NCI-H748 (cell line): Measurements from ENCODE around the gene PKIG.

ENCODE experiments used
- DNase-seq: peaks from one replicate; lab custom pipeline; 2025; ENCODE audit not compliant: unreplicated experiment; lab: John Stamatoyannopoulos, UW

The PKIG gene

DNA sequence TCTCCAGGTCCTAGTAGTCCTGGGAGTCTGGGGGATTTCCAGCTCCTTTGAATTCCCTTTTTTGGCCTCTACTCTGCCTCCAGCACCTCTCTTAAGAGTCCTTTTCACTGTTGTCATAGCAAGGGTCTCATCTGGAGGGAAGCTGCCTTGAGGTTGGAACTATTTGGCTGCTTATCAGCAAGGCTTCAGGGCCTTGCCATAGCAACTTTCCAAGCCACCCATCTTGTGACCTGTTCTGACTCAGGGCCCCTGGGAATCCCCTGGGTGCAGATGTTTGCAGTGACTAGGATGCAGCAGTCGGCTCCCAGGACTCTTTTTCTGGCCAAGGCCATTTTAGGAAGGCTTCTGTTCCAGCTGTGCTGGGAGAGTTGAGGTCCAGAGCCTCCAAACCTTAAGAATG is 12.4 kb downstream of the PKIG start:
- no peak for DNase-seq

DNA sequence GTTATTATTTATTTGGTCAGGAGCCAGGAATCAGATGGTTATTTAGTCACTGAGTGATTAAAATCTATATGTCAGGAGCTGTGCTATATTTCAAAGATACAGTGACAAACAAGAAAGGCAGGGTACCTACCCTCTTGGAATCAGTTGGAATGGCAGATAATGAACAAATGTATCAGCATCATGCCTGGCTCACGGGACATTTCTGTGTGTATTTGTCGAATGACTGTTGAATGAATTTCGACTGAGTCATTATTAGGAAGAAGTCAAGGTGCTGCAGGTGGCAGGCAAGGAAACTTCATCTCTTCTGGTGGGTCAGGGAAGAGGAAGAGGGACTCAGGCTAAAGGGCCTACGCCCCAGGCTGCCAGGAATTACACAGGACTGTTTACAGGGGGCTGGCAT is 13.6 kb downstream of the PKIG start:
- DNase-seq: no peak

DNA sequence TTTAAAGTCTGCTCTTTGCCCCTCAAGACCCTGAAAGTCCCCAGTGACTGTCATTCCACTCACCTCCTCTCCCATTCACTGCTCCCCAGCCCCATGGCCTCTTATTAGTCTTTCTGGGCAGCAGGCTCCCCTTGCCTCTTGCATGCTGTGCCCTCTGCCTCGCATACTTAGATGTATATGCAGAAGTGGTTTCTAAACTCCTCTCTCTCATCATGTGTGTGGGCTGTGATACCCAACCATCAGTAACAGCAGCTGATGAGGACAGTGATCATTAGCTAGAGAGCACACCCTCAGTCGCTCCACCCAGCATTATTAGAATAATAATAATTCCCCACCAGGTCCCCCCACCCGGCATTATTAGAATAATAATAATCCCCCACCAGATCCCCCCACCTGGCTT is 14.5 kb downstream of the PKIG start:
- DNase-seq: no peak

DNA sequence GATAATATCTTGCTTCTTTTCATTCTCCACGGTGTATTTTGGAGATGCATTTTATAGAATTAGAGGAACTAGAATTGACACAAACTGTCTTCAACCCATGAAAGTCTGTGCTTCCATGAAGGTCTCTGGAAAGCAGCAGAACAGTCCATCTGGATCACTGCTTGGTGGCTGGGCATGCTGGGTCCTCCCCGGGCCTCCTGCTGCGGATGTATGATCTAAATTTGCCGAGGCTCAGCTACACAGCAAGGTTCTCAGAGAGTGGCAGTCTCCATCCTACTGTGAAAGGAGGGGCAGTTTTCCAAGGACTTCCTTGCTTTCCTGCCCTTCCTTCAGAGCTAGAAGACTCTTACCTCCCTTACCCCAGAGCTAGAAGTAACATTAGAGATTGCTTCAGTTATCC is 15.1 kb downstream of the PKIG start:
- no peak for DNase-seq

DNA sequence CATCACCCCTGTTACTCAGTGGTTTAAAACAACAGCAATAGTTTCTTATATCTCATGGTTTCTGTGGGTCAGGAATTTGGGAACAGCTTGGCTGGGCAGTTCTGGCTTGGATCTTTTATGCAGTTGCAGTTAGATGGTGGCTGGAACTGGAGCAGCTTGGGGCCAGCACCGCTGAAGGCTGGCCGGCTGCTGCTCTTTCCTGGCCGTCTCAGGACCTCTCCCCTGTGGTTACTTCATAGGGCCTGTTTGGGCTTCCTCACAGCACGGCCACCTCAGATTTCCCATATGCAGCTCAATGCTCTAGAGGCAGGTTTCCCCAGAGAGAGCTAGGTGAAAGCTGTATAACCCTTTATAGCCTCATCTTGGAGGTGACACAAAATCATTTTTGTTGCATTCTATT is 15.6 kb downstream of the PKIG start:
- DNase-seq: no peak

DNA sequence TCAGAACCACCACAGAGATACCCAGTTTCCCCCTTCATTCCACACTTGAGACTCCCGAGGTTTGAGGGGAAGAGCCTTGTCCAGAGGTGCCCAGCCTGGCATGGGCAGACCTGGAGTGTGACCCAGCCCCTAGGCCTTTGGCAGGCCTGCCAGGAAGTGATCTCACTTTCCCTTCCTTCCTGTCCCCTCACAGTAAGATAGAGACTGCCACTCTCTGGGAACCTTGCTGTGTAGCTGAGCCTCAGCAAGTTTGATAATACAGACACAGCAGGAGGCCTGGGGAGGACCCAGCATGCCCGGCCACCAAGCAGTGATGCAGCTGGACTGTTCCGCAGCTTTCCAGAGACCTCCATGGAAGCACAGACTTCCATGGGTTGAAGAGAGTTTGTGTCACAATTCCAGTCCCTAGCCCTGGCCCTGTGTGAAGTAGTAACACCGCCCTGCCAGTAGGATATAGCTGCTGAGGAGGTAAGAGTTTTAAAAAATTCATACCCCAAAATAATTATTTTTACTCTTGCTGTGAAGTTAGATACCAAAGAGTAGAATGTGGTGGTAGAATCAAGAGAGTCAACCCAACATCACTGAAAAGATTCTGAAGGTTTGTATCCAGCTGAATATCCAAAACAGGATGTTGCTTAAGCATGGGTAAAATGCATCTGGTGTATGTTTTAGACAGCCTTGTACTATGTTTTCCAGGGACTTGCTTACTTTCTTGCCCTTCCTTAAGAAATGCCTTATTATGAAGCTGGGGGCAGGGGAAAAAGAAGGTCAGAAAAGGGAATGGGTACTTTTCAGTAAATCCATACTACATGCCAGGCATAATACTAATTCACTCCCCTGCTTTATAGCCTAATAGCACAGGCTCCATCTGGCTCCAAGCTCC is 16.3 kb downstream of the PKIG start:
- no peak for DNase-seq

DNA sequence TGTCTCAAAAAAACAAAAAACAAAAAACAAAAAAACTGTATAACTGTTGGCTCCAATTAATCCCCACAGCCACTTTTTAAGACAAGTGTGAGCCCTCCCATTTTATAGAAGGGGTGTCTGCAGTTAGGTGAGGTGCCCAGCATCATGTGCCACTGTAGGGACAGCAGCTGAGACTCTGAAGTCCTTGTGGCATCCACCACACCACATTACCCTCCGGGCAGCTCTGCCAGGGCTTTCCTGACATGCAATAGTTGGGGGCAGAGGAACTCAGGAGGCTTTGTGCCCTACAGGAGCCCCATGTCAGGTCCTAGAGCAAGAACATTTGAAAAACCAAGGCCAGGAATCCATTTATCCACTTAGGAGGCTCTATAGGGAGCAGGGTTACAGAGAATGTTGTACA is 17.3 kb downstream of the PKIG start:
- DNase-seq: no peak

DNA sequence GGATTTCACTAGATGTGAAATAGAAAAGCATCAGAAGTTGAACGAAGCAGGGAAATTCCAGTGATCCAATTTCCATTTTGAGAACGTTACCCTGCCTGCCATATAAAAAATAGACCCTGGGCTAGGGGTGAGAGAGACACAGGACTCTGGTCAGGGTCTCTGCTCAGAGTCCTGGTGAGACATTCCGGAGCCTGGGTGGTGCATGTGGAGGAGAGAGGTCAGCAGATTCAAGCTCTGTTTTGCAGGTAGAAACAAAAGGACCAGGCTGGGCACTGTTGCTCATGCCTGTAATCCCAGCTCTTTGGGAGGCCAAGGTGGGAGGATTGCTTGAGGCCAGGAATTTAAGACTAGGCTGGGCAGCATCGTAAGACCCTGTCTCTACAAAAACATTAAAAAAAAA is 17.9 kb downstream of the PKIG start:
- no peak for DNase-seq

DNA sequence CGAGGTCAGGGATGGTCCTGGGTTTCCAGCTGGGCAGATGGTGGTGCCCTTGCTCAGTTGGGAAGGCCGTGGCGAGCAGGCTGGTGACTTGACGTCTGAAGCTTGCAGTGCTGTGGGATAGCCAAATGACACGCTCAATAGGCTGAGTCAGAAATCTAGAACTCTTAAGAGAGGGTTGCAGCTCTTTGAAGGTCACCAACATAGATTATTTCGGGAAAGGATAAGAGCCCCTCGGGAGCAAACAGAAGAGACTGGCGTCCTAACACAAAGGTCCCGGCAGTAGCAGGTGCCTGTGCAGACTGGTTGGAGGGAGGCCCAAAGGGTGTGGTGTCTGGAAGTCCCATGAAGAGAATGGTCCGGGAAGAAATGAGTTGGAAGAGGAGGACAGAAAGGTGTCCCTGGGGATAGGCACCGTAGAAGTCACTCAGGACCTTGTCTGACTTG is 18.4 kb downstream of the PKIG start:
- no peak for DNase-seq

DNA sequence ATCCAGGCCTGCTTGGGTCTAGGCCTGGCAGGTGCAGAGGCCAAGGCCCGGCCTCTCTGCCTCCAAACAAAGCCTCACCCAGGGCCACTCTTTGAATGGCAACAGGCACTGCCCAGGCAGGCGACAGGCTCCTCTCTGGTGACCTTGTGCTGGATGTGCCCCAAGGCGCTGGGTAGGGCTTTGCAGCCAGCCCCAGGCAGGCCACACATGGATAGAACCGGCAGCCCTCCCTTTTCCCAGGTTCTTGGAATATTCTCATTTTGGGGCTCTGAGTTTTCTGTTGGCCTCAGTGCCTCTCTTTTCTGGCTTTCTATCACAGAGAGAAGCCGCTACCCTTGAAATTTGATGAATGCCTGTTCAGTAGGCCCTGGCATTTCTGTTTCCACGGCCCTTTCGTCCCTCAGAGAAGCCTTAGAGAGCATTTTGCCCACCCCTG is 18.9 kb downstream of the PKIG start:
- DNase-seq: no peak

DNA sequence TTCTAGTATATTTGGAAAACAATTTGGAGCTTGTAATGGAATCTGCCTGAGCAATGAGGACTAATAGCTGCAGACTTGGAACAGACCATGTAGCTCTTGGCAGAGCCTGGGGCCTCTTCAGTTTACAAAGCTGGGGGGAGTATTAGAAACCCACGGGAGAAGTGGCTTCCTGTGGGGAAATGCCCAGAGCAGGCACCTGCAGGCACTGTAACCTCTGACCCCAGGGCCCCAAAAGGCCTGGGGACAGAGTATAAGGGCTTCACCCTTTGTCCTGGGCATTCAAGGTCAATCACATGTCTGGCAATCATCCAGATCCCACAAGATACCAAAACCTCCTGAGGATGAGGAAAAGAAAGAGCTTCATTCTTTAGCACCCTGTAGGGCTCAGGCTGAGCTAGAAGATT is 19.4 kb downstream of the PKIG start:
- no peak for DNase-seq

DNA sequence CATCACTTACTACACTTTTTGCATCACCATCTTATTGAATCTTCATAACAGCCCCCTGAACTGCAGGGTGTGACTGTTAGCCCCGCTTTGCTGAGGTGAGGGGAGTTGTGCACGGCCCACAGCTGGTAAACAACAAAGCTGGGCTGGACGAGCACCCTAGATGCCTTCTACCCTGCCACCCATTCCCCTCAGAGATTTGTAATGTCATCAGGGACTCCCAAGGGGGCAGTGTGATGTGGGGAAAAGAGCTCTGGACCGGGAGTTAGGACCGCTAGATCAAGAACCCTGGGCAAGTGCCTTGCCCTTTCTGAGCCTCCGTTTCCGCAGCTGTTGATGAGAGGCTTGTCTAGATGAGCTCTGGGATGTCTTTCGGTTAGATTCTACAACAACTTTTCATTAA is 20.9 kb downstream of the PKIG start:
- no peak for DNase-seq

DNA sequence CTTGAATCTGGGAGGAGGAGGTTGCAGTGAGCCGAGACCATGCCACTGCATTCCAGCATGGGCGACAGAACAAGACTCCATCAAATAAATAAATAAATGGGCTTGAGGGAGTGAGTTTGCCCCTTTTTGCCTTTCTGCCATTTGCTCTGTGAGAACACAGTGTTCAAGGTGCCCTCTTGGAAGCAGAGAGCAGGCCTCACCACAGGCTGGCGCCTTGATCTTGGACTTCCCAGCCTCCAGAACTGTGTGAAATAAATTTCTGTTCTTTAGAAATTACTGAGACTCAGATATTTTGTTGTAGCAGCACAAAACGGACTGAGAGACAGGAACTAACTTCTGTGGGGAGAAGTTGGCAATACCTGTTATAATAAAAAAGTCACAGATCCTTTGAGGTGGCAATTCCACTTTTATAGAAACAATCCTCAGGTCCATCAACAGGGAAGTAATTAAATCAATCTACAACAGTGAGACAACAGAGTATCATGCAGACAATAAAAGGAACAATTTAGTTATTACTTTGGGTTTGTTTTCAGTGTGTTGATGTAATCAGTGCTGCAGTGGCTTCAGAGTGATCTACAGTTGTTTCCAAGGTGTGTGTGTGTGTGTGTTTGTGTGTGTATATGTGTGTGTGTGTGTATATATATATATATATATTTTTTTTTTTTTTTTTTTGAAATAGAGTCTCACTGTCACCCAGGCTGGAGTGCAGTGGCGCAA is 24.5 kb downstream of the PKIG start:
- DNase-seq: no peak

DNA sequence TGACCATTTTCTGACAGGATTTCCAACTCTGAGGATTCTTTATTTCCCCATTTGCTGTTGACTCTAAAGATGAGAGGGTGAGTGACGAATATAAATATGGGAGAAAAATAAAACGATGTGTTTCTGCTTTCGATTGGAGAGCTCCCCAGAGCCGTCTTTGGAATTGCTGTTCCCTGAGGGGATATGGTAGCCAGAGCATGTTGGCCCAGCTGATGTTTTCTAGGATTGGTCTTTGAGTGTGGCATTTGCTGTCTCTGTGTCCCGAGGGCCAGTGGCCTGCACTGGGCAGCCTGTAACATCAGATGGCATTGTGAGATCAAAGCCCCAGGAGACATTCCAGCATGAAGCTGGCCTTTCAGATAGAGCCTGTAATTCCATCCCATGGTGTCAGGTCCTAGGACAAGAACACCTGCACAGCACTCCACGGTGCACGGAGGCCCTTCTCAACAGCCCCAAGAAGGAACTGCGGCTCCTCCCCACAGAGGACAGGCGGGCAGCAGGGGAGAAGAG is 26.7 kb downstream of the PKIG start:
- no peak for DNase-seq

DNA sequence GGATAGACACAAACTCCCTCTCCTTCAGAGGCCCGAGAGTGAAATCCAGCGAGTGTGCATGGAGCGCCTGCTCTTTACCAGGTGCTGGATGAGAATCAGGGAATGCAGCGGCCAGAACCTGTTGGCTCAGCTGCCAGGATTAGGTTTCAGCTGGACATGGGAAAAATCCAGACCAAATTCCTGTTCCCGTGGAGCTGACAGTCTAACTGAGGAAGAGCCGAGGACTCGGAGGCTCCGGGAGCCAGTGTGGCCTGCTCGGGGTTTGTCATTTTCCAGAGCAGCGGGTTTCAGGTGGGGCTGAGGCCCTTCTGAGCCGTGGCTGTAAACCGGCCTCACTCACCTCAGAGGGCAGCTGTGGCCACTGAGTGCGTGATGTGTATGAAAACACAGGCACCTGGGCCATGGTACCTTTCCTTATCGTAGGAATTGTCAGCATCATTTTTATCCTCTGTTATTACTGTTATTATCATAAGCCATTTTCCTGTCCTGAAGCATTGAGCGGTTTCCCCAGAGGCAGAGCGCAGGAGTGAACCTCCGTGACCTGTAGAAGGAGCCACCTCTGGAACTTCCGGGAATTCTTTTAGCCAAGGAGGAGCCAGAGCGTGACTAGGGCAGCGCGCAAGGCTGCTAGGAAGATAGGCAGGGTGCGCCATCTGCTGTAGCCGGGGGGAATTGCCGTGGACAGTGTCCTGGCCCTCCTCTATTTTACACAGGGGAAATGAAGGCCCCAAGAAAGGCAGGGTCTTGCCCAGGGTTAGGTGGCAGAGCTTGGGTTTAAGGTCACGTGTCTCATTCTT is 27.3 kb downstream of the PKIG start:
- DNase-seq: peak; percentile 76

DNA sequence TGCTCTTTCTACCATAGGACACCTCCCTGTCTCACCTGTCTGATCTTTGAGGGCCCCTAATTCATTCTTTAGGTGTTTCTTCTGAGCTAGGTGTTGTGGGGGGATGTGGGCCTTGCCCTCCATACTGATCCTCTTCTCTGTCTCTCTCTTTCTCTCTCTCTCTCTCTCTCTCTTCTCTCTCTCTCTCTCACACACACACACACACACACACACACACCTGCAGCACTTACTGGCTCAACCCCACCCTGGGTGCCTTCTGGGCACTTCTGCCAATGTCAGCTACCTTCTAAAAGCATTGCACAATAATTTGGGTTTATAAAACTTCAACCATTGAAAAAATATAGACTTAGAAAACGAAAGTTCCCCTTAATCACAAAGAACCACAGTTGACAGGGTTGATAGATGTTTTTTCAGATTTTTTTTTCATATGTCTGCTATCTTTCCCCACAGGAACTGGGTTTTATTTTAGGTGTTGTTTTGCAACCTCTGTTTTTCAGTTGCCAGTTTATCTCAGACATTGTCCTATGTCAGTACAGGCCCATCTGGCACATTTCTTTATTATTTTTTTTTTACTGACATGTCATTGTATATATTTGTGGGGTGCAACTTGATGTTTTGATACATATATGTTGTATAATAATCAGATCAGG is 28.1 kb downstream of the PKIG start:
- no peak for DNase-seq

DNA sequence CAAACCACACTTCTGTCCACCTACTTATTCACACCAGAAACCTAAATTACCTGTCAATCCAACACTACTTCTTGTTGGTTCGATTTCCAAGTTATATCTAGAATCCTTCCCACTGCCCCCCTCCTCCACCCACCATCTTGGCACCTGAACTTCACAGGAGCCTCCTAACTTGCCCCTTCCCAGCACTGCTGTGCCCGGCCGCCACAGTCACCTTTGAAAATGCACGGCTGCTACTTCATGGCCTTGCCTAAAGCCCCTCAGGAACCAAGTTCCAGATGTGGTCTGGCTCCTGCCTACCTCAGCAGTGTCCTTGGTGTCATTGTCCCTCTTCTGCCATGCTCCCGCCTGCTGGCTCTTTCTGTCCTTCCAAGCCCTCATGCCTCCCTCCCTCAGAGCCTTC is 31.2 kb downstream of the PKIG start:
- no peak for DNase-seq

DNA sequence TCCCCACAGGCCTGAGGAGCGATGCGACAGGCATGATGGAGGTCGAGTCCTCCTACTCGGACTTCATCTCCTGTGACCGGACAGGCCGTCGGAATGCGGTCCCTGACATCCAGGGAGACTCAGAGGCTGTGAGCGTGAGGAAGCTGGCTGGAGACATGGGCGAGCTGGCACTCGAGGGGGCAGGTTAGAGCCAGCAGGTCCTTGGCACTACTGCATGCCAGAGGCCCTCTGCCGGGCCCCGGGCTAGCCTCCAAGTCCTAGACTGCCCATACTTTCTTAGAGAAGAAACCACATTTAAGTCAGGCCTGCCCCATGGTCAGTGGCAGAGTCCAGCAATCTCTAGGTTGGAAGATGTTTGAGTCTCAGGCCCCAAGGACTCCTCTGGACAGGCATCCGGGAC is 32.1 kb downstream of the PKIG start:
- DNase-seq: no peak

DNA sequence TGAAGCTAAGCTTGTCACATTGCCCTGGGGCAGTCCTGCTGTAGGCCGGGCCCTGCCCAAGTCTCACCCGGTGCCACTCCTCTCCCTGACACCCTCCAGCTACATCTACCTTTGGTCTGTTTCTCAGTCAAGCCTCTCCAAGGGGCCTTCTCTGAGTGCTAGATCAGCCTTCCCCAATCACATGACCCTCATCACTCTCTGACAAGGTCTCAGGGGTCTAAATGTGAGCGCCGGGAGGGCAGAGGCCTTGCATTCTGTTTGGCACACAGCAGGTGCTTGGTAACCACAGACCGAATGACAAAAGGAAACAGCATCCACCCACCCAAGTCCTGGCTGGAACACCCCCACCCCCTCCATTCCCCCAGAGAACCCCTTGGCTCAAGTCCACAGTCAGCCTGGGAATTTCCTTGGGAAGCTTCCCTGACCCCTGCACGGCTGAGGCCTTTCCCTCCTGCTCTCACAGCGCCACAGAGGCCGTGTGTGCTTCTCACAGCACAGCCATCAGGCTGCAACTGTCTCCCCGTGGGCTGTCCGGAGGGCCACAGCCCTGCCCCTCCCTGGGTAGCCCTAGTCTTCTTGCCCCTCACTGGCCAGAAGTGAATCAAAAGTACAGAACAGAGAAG is 32.9 kb downstream of the PKIG start:
- DNase-seq: no peak

DNA sequence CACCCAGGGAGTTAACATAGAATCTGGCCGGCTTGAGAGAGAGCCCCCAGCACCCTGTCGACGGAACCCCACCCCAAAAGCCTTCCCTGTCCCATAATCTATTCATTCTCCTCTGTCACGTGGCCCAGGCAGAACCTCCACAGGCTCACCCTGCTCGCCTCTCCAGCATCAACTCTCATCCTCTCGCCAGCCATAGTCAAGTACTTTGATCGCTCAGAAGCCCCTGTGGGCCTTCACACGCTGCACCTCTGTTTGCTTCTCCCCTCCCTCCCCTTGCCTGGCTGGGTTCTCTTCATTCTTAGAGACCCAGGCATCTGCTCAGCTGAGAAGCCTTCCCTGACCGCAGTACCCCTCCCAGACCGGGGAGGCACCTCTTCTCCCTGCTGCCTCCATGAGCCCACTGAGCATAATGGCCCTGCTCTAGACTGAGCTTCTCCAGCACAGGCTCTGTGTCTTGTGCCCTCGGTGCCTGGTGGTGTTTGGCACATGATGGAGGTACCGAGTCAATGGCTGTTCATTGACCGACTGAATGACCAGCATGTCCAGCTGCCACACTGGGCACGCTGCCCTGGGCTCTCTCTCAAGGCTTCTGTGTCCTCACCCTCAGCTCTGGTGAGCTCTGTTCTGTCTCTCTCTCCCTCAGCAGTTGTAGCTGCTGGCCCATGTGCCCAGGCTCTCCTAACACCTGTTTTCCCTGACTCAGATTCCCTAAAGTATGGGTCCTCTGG is 33.7 kb downstream of the PKIG start:
- no peak for DNase-seq
